CD4-positive, alpha-beta T cell treated with Interleukin-21 for 1 hour (primary cell): ENCODE results near the gene KLHL18.
"Not testable (repeated sequence)": the region's sequence is repeated elsewhere in the genome, so short reads cannot be mapped to it uniquely, and the experiment has no call there.

ENCODE experiments used
- DNase-seq: peaks from one replicate; pipeline ENCODE4 v3.0.0-alpha.2; 2020

Gene KLHL18

DNA sequence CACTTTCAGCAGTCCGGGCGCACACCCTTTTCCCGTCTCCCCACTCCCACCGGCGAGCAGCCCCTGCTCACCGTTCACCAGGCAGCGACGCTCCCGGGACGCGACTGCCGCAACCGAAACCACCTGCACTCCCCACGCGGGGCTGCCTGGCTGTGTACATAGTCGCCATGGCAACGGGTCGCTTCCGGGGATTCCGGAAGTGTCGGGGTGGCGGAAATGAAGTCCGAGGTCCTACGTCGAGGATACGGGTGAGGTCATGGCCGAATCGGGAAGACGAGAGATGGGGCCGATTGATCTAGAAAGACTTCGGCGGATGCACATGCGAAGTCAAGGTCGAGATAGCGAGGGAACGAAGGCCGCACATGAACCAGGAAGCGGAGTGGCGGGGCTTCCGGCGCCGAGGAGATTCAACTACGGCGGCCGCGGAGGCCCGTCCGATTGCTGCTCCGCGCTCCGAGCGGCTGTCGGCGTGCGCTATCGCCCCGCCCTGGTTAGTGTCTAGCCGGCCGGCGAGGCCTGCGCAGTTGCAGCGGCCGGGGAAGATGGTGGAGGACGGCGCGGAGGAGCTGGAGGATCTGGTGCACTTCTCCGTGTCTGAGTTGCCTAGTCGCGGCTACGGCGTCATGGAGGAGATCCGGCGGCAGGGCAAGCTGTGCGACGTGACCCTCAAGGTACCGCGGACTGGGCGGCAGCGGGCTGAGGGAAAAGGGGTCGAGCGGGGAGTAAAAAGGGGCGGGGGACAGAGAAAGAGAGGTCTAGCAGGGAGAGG, at the start of gene KLHL18, which contains the start of gene KIF9:
Gene KLHL18, plus strand, starts transcription at position 521 of the 769 bp plus-strand sequence. Its CDS starts 22 bp downstream, at position 543.
Gene KIF9, minus strand, starts transcription at position 376 of the 769 bp plus-strand sequence. CDS start 5,425 bp downstream, outside the sequence.
- peak; percentile 98 for DNase-seq

DNA sequence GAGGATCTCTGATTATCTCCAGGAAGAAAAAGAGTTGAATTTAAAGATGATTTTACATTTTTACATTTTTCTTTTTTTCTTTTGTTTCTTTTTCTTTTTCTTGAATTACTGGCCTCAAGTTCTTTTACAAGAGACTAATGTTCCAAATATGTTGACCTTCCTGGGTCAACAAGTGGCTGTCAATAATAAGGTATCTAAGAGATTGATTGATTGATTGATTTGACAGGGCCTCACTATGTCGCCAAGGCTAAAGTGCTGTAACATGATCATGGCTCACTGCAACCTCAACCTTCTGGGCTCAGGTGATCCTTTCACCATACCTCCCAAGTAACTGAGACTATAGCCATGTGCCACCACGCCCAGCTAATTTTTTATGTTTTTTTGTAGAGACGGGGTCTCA, 44.7 kb upstream of the KLHL18 start:
- DNase-seq = no peak

DNA sequence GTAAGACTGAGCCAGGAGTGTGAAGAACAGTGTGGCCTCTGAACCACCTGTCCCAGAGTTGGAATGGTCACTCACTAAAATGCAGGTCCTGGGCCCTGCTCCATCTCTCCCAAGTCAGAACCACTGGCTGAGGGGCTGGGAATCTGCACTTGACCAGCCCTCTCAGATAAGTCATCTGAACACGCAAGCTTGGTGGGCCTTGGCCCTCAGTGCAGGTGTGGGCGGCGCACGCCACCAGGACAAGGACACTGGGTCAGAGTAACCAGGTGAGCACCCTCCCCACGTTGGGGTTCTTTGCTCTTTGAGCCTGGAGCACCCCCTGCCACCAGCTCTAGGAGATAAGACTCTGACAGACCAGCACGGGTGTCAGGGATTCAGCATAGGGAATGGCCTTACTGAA, 42.8 kb upstream of the KLHL18 start:
- DNase-seq = no peak

- DNase-seq = no peak
Measured at GRCh38 chr3:47243419-47244147, 39.2 kb upstream of the KLHL18 start.

DNA sequence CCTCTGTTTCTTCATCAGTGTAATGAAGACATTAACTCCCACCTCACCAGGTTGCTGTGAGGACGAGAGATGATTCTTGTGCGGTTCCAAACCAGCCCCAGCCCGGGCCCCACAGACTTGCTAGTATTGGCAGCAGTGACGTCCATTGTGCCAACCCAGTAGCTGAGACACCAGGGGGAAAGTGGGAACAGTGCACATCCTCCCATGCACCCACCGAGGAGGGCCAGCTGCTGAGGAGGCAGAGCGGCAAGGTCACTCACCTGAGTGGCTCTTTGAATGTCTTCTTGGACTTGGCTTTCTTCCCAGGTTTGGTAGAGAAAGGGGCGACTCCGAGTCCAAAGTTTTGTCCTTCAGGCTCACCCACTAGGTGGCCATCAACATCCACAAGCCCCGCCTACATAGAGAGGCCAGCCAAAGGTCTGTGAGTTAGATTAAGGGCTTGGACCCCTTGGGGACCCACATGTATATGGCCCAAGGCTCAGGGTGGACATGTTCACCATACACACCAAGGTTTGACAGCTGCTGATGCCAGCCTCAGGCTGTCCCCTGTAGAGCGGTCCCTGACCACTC, 38.1 kb upstream of the KLHL18 start:
- DNase-seq = no peak

DNA sequence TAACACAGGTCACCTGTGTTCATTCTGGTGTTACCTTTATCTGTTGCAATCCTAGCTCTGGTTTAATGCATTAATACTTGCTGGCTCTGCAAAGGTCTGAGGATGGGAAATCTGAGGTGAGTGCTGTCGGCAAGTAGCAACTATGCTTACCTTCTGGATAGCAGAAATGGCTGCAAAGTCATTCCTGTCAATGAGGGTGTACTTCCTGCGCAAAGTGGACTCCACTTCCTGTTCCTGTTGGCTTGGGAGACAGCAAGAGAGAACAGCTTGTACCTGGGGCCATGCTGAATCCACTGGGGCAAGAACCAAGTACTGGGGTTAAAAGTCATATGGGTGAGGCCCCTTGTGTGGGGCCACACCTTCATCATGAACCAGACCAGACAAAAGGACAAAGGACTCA, 37.5 kb upstream of the KLHL18 start:
- DNase-seq = no peak

GRCh38 chr3:47247131-47248064, 35.3 kb upstream of the KLHL18 start:
- no peak for DNase-seq

GRCh38 chr3:47250309-47251060, 32.3 kb upstream of the KLHL18 start:
- no peak for DNase-seq

DNA sequence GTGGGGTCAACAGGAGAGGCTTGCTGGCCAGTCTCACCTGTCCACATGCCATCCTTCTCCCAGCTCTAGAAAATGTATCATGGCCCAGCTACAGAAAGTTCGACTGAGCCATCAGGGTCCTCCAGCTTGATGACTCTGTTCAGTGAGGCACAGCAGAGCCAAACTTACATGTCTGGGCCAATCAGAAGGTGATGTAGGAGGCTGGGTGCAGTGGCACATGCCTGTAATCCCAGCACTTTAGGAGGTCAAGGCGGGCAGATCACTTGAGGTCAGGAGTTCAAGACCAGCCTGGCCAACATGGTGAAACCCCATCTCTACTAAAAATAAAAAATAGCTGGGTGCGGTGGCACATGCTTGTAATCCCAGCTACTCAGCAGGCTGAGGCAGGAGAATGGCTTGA, 31.7 kb upstream of the KLHL18 start:
- DNase-seq = not testable (repeated sequence)

GRCh38 chr3:47251689-47252088, 31.1 kb upstream of the KLHL18 start:
- no peak for DNase-seq

- not testable (repeated sequence) for DNase-seq
Measured at GRCh38 chr3:47256331-47256730, 26.4 kb upstream of the KLHL18 start.

GRCh38 chr3:47259114-47259513, 23.6 kb upstream of the KLHL18 start:
- DNase-seq = no peak

DNA sequence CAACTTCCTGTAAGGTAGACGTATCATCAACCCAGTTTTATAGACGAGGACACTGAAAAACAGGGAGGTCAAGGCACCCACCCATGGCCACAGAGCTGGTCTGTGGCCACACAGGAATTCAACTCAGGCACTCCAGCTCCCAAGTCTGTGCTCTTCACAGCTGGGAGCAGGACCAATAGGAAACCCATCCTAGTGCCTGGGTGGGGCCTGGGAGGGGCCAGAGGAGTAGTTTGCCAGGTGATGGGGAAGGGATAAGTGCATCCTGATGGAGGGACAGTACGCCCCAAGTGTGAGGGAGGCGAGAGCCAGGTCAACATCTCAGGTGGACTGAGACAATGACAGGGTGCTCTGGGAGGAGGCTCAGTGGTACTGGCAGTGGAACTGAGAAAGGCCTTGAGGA, 22.1 kb upstream of the KLHL18 start:
- no peak for DNase-seq

DNA sequence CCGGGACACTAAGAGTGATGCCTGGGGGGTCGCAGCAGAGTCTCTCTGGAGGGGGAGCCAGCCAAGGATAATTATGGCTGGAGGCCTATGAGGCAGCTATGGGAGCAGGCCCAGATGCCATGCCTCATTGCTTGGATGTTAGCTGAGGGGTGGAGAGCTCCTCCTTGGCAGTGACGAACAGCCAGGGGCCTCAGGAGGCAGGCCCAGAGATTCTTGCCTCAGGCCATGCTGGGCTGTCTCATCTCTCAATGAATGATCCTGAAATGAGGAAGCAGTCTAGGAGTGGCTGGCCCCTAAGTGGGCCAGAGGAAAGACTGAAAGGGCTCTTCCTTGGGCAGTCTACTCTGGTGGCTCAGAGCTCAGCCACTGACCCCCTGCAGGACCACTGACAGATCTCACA, 21.4 kb upstream of the KLHL18 start:
- DNase-seq = no peak

DNA sequence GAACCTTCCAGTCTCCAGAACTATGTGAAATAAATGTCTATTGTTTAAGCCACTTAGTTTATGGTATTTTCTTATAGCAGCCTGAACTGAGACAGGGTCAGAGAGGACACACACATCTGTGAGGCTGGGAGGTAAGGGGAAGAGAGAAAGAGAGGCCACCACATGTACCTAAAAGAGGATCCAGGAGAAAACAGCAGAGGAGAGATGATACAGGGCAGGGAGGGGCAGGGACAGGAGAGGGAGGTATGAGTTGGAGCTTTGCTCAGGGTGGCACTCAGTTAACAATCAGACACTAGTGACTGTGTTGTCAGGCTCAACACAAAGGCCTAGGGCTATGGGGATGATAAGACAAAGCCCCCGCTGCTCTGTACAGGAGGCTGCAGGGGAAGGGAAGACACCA, 17.7 kb upstream of the KLHL18 start:
- no peak for DNase-seq

DNA sequence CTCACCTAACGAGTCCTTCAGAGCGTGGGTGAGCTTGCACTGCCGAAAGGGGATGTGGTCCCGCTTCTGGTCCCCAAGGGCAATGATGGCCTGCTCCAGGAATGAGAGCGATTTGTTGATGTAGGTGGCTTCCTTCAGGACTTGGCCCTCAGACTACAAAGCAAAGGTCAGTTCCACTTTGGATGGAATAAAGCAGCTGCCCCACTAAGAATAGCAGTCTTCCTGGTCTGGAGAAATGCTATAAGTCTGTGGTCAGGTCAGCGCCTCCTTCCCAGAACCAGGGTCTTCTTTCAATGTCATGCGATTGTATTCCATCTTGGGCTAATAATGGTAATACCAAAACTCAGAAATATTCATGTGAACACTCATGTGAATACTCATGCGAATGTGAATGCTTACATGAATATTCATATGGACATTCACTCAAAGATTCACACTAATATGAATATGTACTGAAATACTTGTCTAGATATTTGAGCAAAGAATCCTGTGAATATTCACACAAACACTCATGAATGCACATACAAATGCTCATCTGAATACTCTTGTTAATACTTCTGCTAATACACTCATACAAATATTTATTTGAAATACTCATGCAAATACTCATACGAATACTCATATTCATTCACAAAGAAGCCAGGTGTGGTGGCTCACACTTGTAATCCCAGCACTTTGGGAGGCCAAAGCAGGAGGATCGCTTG, 16.9 kb upstream of the KLHL18 start:
- DNase-seq = no peak

DNA sequence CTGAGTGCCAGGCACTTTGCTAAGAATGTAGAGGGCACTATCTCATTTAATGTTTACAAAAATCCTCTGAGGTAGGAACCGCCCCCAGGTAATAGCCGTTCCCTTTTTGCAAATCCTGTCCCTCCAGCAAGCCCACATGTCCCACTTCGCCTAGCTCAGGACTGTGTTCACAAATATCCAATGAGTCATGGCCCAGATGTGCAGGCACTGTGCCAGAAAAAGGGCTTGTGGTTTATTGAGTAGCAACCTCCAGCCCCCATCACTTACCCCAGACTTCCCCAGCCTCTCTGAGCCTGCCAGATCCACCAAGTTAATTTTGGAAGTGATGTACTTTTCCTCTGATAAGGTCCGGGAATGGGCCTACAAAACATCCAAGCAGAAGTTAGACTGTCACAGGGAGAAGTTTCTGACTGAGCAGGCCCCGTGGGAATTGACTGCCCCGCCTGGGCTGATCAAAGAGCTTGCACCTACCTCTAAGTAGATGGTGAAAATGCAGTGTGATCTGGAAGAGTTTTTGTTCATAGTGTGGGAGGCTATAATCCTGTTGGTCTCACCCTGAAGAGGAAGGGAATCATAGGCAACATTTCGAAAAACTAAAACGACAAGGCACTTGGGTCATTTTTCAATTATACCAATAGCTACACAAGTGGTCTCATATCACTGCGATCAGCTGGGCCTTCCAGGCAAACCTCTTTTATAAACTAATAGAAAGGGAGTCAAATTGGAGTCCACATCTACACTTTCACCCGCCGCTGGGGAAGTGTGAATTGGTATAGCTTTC, 15.8 kb upstream of the KLHL18 start:
- peak; percentile 15 for DNase-seq

DNA sequence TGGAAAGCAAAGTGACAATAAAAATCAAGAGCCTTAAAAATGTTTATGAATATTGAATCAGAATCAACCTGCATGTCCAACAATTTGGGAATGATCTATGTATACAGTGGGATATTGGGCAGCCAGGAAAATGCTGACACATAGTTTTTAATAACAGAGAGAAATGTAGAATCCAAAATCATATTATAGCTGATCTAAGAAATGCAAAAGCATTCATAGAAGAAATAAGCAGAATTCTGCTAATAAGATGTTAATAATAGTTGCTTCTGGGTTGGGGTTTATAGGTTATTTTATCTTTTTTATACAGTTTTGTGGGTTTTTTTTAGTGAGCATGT, 15.3 kb upstream of the KLHL18 start:
- DNase-seq = no peak

DNA sequence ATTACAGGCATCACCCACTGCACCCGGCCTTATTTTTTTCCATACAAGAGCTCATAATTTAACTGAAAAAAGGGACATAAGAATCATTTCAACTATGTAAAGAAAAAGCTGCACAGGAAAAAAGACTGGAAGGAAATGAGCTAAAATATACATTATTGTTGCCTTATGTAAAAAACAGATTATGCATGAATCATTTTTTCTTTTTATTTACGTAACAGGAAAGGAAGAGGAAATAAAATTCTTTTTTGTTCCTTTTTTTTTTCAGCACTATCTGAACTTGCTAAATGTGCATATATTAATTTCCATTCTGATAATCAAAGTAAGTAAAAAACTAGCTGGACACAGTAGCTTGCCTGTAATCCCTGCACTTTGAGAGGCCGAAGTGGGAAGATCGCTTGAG, 12.2 kb upstream of the KLHL18 start:
- DNase-seq = no peak

DNA sequence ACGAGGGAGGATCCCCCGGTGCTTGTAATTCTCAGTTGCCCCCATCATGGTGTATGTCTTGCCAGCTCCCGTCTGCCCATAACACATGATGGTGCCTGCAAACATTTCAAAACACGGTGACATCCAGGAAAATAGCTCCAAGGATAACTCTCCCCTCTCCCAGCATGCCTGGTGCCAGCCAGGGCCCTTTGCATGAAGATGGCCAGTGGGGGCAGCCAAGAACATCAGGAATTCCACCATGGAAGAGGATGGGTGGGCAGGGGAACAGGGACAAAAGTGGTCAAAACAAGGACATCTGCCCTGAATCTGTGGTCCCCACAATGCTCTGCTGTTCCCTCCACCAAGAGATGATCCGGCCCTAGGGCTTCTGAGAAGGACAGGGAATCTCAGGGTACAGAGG, 9.2 kb upstream of the KLHL18 start:
- no peak for DNase-seq

DNA sequence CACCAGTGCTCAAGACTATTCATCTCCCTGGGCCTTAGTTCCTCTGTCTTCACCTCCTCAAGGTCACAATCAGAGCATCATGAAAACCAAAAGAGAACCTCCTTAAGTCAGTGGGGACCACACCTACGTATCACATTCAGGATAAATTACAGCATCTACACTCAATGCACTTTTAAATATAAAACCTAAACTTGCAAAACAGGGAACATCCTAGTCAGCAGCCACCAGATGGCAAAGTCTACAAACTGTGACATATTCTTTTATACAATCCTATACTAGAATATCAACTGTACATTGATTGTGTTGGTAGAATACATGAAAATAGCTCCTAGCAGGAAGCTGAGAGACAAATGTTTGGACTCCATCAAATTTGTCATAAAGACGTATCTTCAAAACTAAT, 8.1 kb upstream of the KLHL18 start:
- no peak for DNase-seq
